Mesendoderm (in vitro differentiated cells): ENCODE measurements around the gene MSANTD3.

Experiments
- DNase-seq: peaks from one replicate; pipeline ENCODE4 v3.0.0; 2013
- H2AK5ac ChIP-seq: 2 replicates; pipeline ENCODE4 v1.6.1; 2013; ENCODE audit warnings: low read length, inconsistent platforms
- H2BK120ac ChIP-seq: 2 replicates; pipeline ENCODE4 v1.6.1; 2013; ENCODE audit warnings: low read depth, mild to moderate bottlenecking, low read length, moderate library complexity, mixed read lengths
- H2BK15ac ChIP-seq: replicated peaks from 2 replicates; pipeline ENCODE4 v1.6.1; 2013; ENCODE audit warnings: low read depth, mild to moderate bottlenecking, moderate library complexity
- H2BK5ac ChIP-seq: 2 replicates; pipeline ENCODE4 v1.6.1; 2013; ENCODE audit warnings: low read length, inconsistent platforms
- H3K18ac ChIP-seq: 2 replicates; pipeline ENCODE4 v1.6.1; 2013; ENCODE audit warnings: mild to moderate bottlenecking, low read length, mixed read lengths
- H3K23ac ChIP-seq: one replicate; pipeline ENCODE4 v1.6.1; 2013; ENCODE audit warnings: low read length
- H3K27ac ChIP-seq: 2 replicates; pipeline ENCODE4 v1.5.1; 2013; ENCODE audit warnings: low read depth, mild to moderate bottlenecking, inconsistent platforms, low read length, moderate library complexity
- H3K27me3 ChIP-seq: 2 replicates; pipeline ENCODE4 v1.6.1; 2013; ENCODE audit warnings: low read length, control low read depth, mild to moderate bottlenecking, inconsistent platforms; ENCODE audit not compliant: insufficient read depth, poor library complexity
- H3K36me3 ChIP-seq: 2 replicates; pipeline ENCODE4 v1.6.1; 2013; ENCODE audit warnings: low read length, inconsistent platforms; ENCODE audit not compliant: control insufficient read depth, insufficient read depth
- H3K4ac ChIP-seq: one replicate; pipeline ENCODE4 v1.6.1; 2013; ENCODE audit warnings: low read depth, mild to moderate bottlenecking, low read length, moderate library complexity
- H3K4me1 ChIP-seq: 2 replicates; pipeline ENCODE4 v1.6.1; 2013; ENCODE audit warnings: low read depth, low read length, inconsistent platforms; ENCODE audit not compliant: control insufficient read depth
- H3K4me2 ChIP-seq: 2 replicates; pipeline ENCODE4 v1.6.1; 2013; ENCODE audit warnings: low read length
- H3K4me3 ChIP-seq: 2 replicates; pipeline ENCODE4 v1.5.1; 2013; ENCODE audit warnings: mild to moderate bottlenecking, low read length
- H3K56ac ChIP-seq: one replicate; pipeline ENCODE4 v1.6.1; 2013; ENCODE audit warnings: low read length
- H3K79me1 ChIP-seq: 2 replicates; pipeline ENCODE4 v1.6.1; 2013; ENCODE audit warnings: low read length, inconsistent platforms
- H3K79me2 ChIP-seq: 2 replicates; pipeline ENCODE4 v1.6.1; 2013; ENCODE audit warnings: mild to moderate bottlenecking, low read length; ENCODE audit not compliant: control insufficient read depth, insufficient read depth
- H3K9ac ChIP-seq: 2 replicates; pipeline ENCODE4 v1.6.1; 2013; ENCODE audit warnings: low read length, inconsistent platforms
- H4K5ac ChIP-seq: one replicate; pipeline ENCODE4 v1.6.1; 2013; ENCODE audit warnings: low read length
- H4K8ac ChIP-seq: one replicate; pipeline ENCODE4 v1.6.1; 2013; ENCODE audit warnings: low read depth, mild to moderate bottlenecking, control low read depth, low read length, moderate library complexity
- WGBS: extraction: QIAGEN DNeasy Blood & Tissue Kit; methylation state at CpG from one replicate; pipeline ENCODE4 v1.1.7; 2013; ENCODE audit warnings: low lambda C conversion rate, missing lambda C conversion rate; ENCODE audit not compliant: insufficient coverage; ENCODE audit errors: extremely low coverage; 5-methylcytosine and 5-hydroxymethylcytosine counted together

MSANTD3 gene

GRCh38 chr9:100457517-100457916, 30.6 kb downstream of the MSANTD3 start:
- no CpG with 5 or more reads among the region's 1 CpG for WGBS
- DNase-seq = no peak
- no peak overlapping the region for H4K8ac ChIP-seq
- no peak overlapping the region for H3K4ac ChIP-seq
- no peak overlapping the region for H3K18ac ChIP-seq
- no peak overlapping the region for H3K56ac ChIP-seq
- H4K5ac ChIP-seq = no peak overlapping the region
- no peak overlapping the region for H3K23ac ChIP-seq
- H2AK5ac ChIP-seq = no peak overlapping the region
- H3K4me1 ChIP-seq = peaks cover 2% of the 10 kb centered on the region
- H3K4me2 ChIP-seq = no peak overlapping the region
- H2BK5ac ChIP-seq = no peak overlapping the region
- H3K79me1 ChIP-seq = no peaks in the 10 kb centered on the region
- H3K4me3 ChIP-seq = no peak overlapping the region
- no peaks in the 10 kb centered on the region for H3K36me3 ChIP-seq
- no peak overlapping the region for H2BK15ac ChIP-seq
- no peak overlapping the region for H3K27ac ChIP-seq
- H3K79me2 ChIP-seq = no peaks in the 10 kb centered on the region
- no peak overlapping the region for H2BK120ac ChIP-seq
- H3K9ac ChIP-seq = no peak overlapping the region
- no peaks in the 10 kb centered on the region for H3K27me3 ChIP-seq

DNA sequence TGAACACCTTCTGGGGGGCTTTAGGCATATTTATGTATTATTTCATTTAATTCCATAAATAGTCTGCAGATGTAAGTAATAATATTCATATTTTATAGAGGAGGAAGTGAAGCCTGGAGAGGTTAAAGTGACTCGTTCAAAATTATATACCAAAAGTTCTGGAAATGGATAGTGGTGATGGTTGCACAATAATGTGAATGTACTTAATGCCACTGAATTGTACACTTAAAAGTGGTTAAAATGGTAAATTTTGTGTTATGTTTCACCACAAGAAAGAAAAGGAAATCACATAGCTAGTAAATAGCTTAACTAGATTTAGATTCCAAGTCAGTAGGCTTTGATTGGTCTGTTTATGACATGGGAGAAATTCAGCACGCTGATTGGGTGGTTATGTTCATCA, 33.0 kb downstream of the MSANTD3 start:
- Histone ChIP-seq H3K56ac (no peak overlapping the region), H2BK15ac (no peak overlapping the region), H3K4ac (no peak overlapping the region), H3K27me3 (no peaks in the 10 kb centered on the region), H3K4me1 (peaks cover 4% of the 10 kb centered on the region), H3K4me2 (no peak overlapping the region), H3K27ac (no peak overlapping the region), H2BK120ac (no peak overlapping the region), H4K8ac (no peak overlapping the region), H2BK5ac (no peak overlapping the region), H3K79me2 (no peaks in the 10 kb centered on the region), H2AK5ac (no peak overlapping the region), H3K36me3 (no peaks in the 10 kb centered on the region), H3K23ac (no peak overlapping the region), H3K4me3 (no peak overlapping the region), H3K79me1 (no peaks in the 10 kb centered on the region), H3K9ac (no peak overlapping the region), H3K18ac (no peak overlapping the region), H4K5ac (no peak overlapping the region)
- DNase-seq = no peak
- WGBS = no CpG with 5 or more reads among the region's 2 CpGs

DNA sequence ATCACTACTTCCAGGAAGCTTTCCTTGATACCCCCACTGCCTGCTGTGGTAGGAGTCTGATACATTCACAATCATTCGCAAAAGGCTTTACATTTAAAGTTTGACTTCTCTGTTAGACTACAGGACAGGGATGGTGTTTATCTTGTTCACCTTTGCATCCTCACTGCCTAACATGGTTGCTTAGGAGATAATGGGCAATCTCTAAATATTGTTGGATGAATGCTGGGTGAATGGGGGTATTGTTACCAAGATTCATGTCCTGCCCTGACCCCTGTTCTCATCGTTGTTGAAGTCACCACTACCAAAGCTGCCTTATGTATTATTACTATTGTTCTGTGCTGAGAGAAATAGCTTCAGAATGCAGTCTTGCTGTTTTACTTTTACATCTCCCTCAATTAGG, 38.3 kb downstream of the MSANTD3 start:
- Histone ChIP-seq H3K27ac (no peak overlapping the region), H2BK5ac (no peak overlapping the region)
- whole genome bisulfite sequencing = no CpG with 5 or more reads among the region's 2 CpGs

GRCh38 chr9:100465761-100466160, 38.8 kb downstream of the MSANTD3 start:
- H4K5ac ChIP-seq = no peak overlapping the region
- no peak overlapping the region for H2AK5ac ChIP-seq
- H2BK5ac ChIP-seq = no peak overlapping the region
- no peak overlapping the region for H2BK15ac ChIP-seq
- H3K27ac ChIP-seq = no peak overlapping the region
- no peak overlapping the region for H3K4me2 ChIP-seq
- H4K8ac ChIP-seq = no peak overlapping the region
- H3K56ac ChIP-seq = no peak overlapping the region
- no peaks in the 10 kb centered on the region for H3K79me2 ChIP-seq
- WGBS = no CpG with 5 or more reads among the region's 1 CpG
- H3K9ac ChIP-seq = no peak overlapping the region
- DNase-seq = no peak
- H3K36me3 ChIP-seq = no peaks in the 10 kb centered on the region
- H3K4me1 ChIP-seq = peaks cover 6% of the 10 kb centered on the region
- no peak overlapping the region for H3K4ac ChIP-seq
- H3K4me3 ChIP-seq = no peak overlapping the region
- H3K27me3 ChIP-seq = no peaks in the 10 kb centered on the region
- no peak overlapping the region for H3K23ac ChIP-seq
- no peaks in the 10 kb centered on the region for H3K79me1 ChIP-seq
- H3K18ac ChIP-seq = no peak overlapping the region
- H2BK120ac ChIP-seq = no peak overlapping the region

More for the DNA sequence above, 38.3 kb downstream of the MSANTD3 start:
- Histone ChIP-seq H3K79me2 (no peaks in the 10 kb centered on the region), H3K18ac (no peak overlapping the region), H2BK120ac (no peak overlapping the region), H3K4ac (no peak overlapping the region), H3K27me3 (no peaks in the 10 kb centered on the region), H2AK5ac (no peak overlapping the region), H4K8ac (no peak overlapping the region), H3K79me1 (no peaks in the 10 kb centered on the region), H4K5ac (no peak overlapping the region), H3K36me3 (no peaks in the 10 kb centered on the region), H3K56ac (no peak overlapping the region), H3K4me1 (peaks cover 6% of the 10 kb centered on the region), H3K23ac (no peak overlapping the region), H3K4me3 (no peak overlapping the region), H3K4me2 (no peak overlapping the region), H3K9ac (no peak overlapping the region), H2BK15ac (no peak overlapping the region)
- DNase-seq = no peak

DNA sequence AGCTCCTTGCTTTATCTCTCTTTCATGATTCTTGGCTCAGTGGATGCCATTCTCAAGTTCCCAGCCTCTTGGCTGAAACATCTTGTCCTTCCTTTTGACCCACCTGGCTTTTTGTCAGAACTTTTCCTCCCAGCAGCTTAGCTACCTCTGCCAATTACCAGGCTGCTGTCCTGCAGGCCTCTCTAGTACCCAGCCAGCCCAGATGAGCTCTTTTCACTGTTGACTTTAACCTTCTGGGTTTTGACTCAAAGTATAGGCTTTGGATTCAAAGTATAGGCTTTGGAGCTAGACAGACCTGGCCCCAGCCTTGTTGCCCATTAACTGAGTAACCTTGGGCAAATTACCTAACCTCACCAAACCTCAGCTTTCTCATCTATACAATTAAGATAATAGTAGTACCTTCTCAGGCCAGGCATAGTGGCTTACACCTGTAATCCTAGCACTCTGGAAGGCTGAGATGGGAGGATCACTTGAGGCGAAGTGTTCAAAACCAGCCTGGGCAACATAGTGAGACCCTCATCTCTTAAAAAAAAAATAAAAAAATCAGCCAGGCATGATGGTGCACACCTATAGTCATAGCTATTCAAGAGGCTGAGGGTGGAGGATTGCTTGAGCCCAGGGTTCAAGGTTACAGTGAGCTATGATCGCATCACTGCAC, 39.4 kb downstream of the MSANTD3 start:
- H2BK5ac ChIP-seq = no peak overlapping the region

DNA sequence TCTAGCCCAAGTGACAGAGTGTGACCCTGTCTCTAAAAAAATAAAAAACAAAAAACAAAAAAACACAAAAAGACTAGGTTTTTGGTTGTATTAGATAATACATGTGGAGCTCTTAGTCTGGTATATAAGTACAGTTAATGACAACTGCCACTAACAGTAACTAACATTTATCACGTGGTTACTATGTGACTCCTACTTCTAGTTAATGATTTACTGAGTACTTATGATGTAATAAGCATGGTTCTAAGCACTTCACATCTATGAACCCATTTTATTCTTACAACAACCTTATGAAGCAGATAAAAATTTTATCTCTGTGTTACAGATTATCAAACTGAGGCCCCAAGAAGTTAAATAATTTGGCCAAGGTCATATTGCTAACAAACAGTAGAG, 39.9 kb downstream of the MSANTD3 start:
- H3K4ac ChIP-seq = no peak overlapping the region
- no peak overlapping the region for H2BK120ac ChIP-seq
- no peak overlapping the region for H2BK15ac ChIP-seq

More for the DNA sequence above, 39.4 kb downstream of the MSANTD3 start:
- Histone ChIP-seq H3K79me1 (no peaks in the 10 kb centered on the region), H3K36me3 (no peaks in the 10 kb centered on the region), H3K56ac (no peak overlapping the region), H3K18ac (no peak overlapping the region), H2BK120ac (no peak overlapping the region), H3K27me3 (no peaks in the 10 kb centered on the region), H3K79me2 (no peaks in the 10 kb centered on the region), H3K9ac (no peak overlapping the region), H2AK5ac (no peak overlapping the region), H4K8ac (no peak overlapping the region), H3K4me3 (no peak overlapping the region), H3K4me1 (peaks cover 6% of the 10 kb centered on the region), H2BK15ac (no peak overlapping the region), H3K4me2 (no peak overlapping the region), H3K27ac (no peak overlapping the region), H4K5ac (no peak overlapping the region), H3K23ac (no peak overlapping the region), H3K4ac (no peak overlapping the region)
- no peak for DNase-seq
- no CpG with 5 or more reads among the region's 2 CpGs for WGBS

More for the DNA sequence above, 39.9 kb downstream of the MSANTD3 start:
- Histone ChIP-seq H3K23ac (no peak overlapping the region), H3K4me2 (no peak overlapping the region), H4K8ac (no peak overlapping the region), H3K36me3 (no peaks in the 10 kb centered on the region), H3K79me1 (no peaks in the 10 kb centered on the region), H3K4me3 (no peak overlapping the region), H4K5ac (no peak overlapping the region), H3K18ac (no peak overlapping the region), H2BK5ac (no peak overlapping the region), H3K27me3 (no peaks in the 10 kb centered on the region), H3K4me1 (peaks cover 6% of the 10 kb centered on the region), H3K9ac (no peak overlapping the region), H2AK5ac (no peak overlapping the region), H3K56ac (no peak overlapping the region), H3K27ac (no peak overlapping the region), H3K79me2 (no peaks in the 10 kb centered on the region)
- no peak for DNase-seq
- no CpG with 5 or more reads among the region's 1 CpG for WGBS
